Muscle of arm (tissue), 12 donors: ENCODE results near the gene ZNF646. TPM values are rescaled to one million over a fixed set of nuclear protein-coding genes. Genes with fewer than 3 reads are reported as not detected.

Source experiments
- DNase-seq: peaks from one replicate; pipeline ENCODE4 v3.0.0-alpha.2; 2013
- polyA plus RNA-seq, 12 donors: library from polyadenylated mRNA; unstranded; fragments of 120-200 nt; gene quantifications; one replicate each; pipeline ENCODE4 v1.2.1, GENCODE V29; 2013; ENCODE audit not compliant: insufficient read length in 12 of 12

Gene ZNF646
- polyA plus RNA-seq, 12 donors, result 7.1 to 13.3 (median 9.5) TPM; not detected in 1

DNA sequence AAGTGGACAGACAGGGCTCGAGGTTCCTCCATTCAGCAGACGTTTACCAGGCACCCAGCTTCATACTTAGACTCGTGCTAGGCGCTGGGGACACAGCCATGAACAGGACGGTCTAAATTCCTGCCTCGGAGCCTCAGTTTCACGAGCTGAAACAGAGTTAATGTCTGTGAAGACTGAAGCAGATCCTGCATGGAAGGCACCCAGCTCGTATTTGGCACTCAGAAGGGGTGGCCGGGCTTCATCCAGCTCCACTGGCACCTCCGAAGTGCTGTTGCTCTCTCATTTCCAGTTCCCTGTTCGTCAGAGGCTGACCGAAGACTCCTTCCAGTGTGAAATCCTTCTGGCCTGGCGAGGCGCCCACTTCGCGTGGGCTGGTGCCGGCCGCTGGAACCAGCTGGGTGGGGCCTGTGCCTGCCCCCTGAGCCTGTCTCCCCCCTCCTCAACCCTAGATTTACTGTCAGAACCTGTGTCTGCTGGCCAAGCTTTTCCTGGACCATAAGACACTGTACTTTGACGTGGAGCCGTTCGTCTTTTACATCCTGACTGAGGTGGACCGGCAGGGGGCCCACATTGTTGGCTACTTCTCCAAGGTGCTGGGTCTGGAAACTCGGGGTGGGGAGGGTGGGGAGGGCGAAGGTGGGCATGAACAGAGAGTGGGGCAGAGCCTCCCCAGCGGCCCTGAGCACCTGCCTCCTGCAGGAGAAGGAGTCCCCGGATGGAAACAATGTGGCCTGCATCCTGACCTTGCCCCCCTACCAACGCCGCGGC is 55.5 kb downstream of the ZNF646 start:
- no peak for DNase-seq

DNA sequence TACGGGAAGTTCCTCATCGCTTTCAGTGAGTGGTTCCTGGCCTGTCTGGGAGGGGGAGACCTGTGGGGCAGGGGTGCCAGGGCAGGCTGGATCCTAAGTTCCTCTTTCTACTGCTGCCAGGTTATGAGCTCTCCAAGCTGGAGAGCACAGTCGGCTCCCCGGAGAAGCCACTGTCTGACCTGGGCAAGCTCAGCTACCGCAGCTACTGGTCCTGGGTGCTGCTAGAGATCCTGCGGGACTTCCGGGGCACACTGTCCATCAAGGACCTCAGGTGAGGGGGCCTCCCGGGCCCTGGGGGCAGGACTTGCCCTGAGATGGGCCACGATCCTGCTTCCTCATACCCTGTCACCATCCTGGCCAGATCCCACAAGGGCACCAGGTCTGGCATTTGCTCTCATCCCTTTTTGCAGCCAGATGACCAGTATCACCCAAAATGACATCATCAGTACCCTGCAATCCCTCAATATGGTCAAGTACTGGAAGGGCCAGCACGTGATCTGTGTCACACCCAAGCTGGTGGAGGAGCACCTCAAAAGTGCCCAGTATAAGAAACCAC is 56.2 kb downstream of the ZNF646 start:
- DNase-seq, result no peak

DNA sequence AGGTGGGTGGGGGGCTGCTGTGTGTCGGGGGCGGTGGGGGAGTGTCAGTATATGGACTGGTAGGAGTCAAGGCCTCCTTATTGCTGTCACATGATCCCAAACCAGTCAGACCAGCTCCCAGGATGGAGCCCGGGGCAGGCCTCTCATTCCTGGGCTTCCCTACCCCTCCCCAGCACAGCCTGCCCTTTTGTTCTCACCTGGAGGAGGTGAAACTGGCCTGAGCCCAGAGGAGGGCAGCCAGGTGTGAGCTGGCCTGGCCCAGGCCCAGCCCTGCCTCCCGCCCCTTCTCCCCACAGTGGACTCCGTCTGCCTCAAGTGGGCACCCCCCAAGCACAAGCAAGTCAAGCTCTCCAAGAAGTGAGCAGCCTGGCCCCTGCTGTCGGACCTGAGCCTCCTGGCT is 56.7 kb downstream of the ZNF646 start:
- DNase-seq, result no peak

DNA sequence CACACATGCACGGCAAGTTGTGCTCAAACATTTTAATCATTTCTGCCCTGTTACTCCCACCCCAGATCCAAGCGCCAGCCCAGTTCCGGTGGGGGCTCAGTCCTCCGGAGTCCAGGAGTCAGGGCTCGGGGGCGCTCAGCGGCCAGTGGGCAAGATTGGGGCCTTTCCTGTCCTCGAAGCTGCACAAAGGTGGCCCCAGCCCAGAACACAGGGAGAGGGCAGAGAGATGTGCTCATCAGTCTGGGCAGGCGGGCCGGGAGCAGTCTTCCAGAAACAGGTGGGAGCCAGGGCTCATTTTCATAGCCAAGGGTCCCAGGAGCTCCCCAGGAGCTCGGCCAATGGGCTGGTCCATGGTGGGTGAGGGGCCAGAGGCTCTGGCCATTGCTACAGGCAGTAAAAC is 57.2 kb downstream of the ZNF646 start:
- DNase-seq, result no peak

DNA sequence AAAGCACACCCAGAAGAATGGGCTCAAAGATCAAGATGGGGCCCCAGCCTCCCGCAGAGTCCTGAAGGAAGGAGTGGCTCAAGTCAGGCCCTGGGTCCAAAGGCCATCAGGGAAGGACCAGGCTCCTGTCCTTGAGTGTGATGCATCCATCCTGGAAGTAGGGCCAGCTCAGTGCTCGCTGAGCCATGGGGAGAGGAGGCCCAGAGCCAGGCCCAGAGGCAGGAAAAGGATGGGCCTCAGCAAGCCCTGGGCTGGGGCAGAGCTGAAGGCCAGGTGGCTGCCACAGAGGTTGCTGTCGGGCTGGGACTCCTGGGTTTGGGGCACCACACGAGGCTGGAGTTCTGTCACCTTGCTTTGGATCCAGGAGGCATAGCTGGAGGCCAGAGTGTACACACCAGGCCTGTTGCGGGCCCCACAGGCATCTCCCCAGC is 57.6 kb downstream of the ZNF646 start:
- no peak for DNase-seq

DNA sequence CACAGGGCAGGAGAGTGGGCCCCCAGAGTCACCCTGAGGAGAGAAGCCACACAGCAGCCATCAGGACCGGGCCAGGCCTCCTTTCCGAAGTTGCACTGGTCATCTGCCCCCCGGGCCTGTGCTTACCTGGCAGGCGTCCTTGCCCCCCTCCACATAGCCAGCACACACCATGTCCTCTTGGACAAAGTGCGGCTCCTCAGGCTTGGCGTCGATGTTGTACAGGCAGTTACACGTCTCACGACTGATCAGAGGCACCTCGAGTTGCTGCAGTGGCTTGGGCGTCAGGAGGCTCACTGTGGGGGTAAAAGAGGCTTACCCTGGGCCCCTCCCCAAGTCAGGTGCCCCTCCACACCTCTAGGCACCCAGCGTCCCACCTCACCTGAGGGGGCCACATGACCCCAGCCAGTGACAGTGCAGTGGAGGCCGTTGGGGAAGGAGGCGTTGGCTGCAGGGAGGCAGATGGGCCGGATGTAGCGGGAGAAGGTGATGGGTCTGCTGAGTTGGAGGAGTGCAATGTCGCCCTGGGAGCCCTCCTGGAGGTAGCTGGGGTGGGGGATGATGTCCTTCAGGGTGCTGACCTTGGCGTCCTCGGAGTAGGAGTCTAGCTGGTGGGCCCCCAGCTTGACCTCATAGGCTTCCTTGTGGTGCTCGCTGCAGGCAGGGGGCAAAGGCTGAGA is 58.2 kb downstream of the ZNF646 start:
- no peak for DNase-seq

DNA sequence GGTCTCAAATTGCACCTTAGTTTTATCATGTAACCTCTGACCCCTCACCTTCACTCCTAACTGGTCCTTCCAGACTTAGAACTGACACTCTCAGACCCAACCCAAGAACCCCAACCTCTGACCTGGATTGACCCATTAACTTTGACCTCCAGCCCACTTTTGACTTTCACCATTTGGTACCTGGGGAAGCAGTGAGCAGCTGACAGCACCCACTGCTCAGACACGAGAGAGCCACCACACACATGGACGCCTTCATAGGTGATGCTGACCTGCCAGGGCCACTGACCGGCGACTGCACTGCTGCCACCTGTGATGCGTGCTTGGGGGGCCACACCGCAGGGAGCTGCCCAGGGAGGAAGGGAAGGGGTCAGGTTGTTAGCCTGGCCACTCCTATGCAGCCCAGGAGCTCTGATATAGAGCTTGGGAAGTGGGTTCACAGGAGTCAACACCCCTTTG is 58.9 kb downstream of the ZNF646 start:
- DNase-seq, result no peak

Other genes with a start within 250 kb of the ZNF646 start
- 10 to 100 TPM in 11 of 12 donors, not detected in 1; 24.7 to 34.9 (median 27.2) TPM for gene BCL7C, start 180.3 kb upstream of the ZNF646 start, polyA plus RNA-seq
- 10 to 100 TPM in 5 of 12 donors, 1 to 10 TPM in 5, not detected in 2; 8.7 to 15.7 (median 10.5) TPM for gene CTF1, start 177.8 kb upstream of the ZNF646 start, polyA plus RNA-seq
- gene FBXL19, start 150.8 kb upstream of the ZNF646 start, polyA plus RNA-seq, result 10 to 100 TPM in 5 of 12 donors, 1 to 10 TPM in 6, not detected in 1; 5.3 to 29.1 (median 9.5) TPM
- gene ORAI3, start 125.4 kb upstream of the ZNF646 start, polyA plus RNA-seq, result 10 to 100 TPM in 3 of 12 donors, 1 to 10 TPM in 8, not detected in 1; 7.4 to 11.3 (median 8.8) TPM
- gene SETD1A, start 116.7 kb upstream of the ZNF646 start, polyA plus RNA-seq, result 10 to 100 TPM in 9 of 12 donors, 1 to 10 TPM in 2, not detected in 1; 9.5 to 19.5 (median 11.0) TPM
- 10 to 100 TPM in 1 of 12 donors, 1 to 10 TPM in 10, not detected in 1; 6.9 to 16.3 (median 9.0) TPM for gene HSD3B7, start 89.2 kb upstream of the ZNF646 start, polyA plus RNA-seq
- gene STX1B, start 63.8 kb upstream of the ZNF646 start, polyA plus RNA-seq, result 1 to 10 TPM in 6 of 12 donors, under 1 TPM in 4, not detected in 2; 0.78 to 7.1 (median 1.5) TPM
- gene STX4, start 40.9 kb upstream of the ZNF646 start, polyA plus RNA-seq, result 10 to 100 TPM in 11 of 12 donors, not detected in 1; 33.1 to 71.9 (median 39.3) TPM
- 1 to 10 TPM in 11 of 12 donors, not detected in 1; 5.3 to 9.5 (median 7.2) TPM for gene ZNF668, start 182 bp upstream of the ZNF646 start, polyA plus RNA-seq
- 10 to 100 TPM in 1 of 12 donors, 1 to 10 TPM in 10, not detected in 1; 1.8 to 16.4 (median 4.6) TPM for gene PRSS53, start 14.5 kb downstream of the ZNF646 start, polyA plus RNA-seq
- 10 to 100 TPM in 11 of 12 donors, not detected in 1; 50.0 to 71.5 (median 58.6) TPM for gene VKORC1, start 20.4 kb downstream of the ZNF646 start, polyA plus RNA-seq
- 10 to 100 TPM in 11 of 12 donors, not detected in 1; 19.1 to 30.0 (median 24.8) TPM for gene BCKDK, start 34.0 kb downstream of the ZNF646 start, polyA plus RNA-seq
- 10 to 100 TPM in 11 of 12 donors, not detected in 1; 41.5 to 63.1 (median 46.7) TPM for gene KAT8, start 43.2 kb downstream of the ZNF646 start, polyA plus RNA-seq
- 10 to 100 TPM in 2 of 12 donors, 1 to 10 TPM in 2, under 1 TPM in 6, not detected in 2; 0.16 to 39.2 (median 0.61) TPM for gene PRSS8, start 61.3 kb downstream of the ZNF646 start, polyA plus RNA-seq
- gene PRSS36, start 75.6 kb downstream of the ZNF646 start, polyA plus RNA-seq, result 1 to 10 TPM in 8 of 12 donors, under 1 TPM in 2, not detected in 2; 0.92 to 2.0 (median 1.4) TPM
- gene FUS, start 105.7 kb downstream of the ZNF646 start, polyA plus RNA-seq, result 1,000 to 10,000 TPM in 1 of 12 donors, 100 to 1,000 TPM in 11; 290 to 4,308 (median 418) TPM
- 10 to 100 TPM in 3 of 12 donors, 1 to 10 TPM in 8, not detected in 1; 3.8 to 28.0 (median 6.0) TPM for gene PYCARD, start 128.3 kb downstream of the ZNF646 start, polyA plus RNA-seq
- 10 to 100 TPM in 11 of 12 donors, not detected in 1; 19.1 to 87.8 (median 58.2) TPM for gene TRIM72, start 139.7 kb downstream of the ZNF646 start, polyA plus RNA-seq
- 1 to 10 TPM in 5 of 12 donors, under 1 TPM in 5, not detected in 2; 0.27 to 2.1 (median 0.95) TPM for gene PYDC1, start 142.7 kb downstream of the ZNF646 start, polyA plus RNA-seq
- gene ITGAM, start 185.6 kb downstream of the ZNF646 start, polyA plus RNA-seq, result 1 to 10 TPM in 11 of 12 donors, not detected in 1; 2.1 to 9.2 (median 3.2) TPM